Measurements from ENCODE around the gene NFE2L3. TPM values are rescaled to one million over a fixed set of nuclear protein-coding genes. Genes with fewer than 3 reads are reported as not detected.

Gene NFE2L3, protein sequence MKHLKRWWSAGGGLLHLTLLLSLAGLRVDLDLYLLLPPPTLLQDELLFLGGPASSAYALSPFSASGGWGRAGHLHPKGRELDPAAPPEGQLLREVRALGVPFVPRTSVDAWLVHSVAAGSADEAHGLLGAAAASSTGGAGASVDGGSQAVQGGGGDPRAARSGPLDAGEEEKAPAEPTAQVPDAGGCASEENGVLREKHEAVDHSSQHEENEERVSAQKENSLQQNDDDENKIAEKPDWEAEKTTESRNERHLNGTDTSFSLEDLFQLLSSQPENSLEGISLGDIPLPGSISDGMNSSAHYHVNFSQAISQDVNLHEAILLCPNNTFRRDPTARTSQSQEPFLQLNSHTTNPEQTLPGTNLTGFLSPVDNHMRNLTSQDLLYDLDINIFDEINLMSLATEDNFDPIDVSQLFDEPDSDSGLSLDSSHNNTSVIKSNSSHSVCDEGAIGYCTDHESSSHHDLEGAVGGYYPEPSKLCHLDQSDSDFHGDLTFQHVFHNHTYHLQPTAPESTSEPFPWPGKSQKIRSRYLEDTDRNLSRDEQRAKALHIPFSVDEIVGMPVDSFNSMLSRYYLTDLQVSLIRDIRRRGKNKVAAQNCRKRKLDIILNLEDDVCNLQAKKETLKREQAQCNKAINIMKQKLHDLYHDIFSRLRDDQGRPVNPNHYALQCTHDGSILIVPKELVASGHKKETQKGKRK
- 7.9 to 12.2 TPM (median 10.1 TPM) in 5 replicates for total RNA-seq (2022; extraction: Qiagen RNA extraction; ENCODE audit: low read depth)

DNA sequence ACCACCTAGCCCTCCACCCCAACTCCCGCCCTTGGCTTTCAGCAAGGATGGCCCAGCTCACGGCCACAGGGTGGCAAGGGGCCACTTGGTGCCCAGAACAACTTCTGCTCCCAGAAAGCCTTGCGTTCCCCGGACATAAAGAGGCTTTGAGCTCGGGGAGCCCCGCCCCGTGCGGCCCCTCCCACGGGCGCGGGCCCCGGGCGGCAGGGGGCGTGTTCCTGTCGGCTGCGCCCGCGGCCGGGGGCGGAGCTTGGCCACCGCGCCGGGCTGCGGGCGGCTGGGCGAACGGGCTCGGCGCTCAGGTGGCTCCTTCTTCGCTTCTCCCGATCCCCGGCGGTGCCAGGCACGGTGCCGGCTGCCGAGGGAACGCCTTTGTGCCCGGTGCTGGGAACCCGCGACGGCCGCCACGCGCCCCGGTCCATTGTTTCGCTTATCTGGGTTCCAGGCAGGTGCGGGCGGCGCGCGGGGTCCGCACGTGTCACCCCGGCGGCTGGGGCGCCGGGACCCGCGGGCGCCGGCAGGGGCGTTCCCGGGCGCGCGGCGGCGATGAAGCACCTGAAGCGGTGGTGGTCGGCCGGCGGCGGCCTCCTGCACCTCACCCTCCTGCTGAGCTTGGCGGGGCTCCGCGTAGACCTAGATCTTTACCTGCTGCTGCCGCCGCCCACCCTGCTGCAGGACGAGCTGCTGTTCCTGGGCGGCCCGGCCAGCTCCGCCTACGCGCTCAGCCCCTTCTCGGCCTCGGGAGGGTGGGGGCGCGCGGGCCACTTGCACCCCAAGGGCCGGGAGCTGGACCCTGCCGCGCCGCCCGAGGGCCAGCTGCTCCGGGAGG lies at the start of gene NFE2L3:
Gene NFE2L3 (plus strand): TSS at position 246 of the 829 bp plus-strand sequence. CDS start 301 bp downstream, at position 547.

DNA sequence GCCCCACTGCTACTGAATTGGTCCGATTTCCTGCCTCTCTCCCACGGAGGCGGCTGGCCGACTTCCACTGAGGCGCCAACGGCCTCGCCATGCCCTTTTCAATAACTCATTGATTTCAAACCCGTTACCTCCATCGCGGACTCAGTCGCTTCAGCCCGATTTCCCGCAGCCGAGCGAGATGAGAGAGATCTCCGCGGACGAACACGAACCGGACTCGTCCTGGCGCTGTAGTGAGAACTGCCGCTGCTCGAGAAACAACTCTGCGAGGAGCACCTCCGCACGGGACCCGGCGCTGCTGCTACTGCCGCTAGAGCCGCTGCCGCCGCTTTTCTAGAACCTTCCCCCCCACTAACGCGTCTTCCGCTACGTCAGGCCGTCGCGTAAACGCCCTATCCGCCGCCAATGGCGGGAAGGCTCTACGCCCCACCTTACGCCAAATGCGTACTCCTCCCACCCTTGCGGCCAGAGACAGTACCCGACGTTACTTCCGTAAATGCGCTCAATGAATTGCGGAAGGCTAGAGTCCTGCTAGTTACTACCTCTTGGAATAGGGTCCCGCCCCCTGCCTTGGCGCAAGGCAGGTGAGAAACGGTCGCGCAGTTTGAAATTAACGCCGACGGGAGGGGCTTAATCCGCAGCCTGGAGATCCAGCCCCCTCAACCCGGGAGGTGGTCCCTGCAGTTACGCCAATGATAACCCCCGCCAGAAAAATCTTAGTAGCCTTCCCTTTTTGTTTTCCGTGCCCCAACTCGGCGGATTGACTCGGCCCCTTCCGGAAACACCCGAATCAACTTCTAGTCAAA lies 48.6 kb downstream of the NFE2L3 start, which contains the start of gene HNRNPA2B1:
Gene HNRNPA2B1 (minus strand): TSS at position 303 of the 803 bp plus-strand sequence. CDS start 169 bp downstream, at position 134.

DNA sequence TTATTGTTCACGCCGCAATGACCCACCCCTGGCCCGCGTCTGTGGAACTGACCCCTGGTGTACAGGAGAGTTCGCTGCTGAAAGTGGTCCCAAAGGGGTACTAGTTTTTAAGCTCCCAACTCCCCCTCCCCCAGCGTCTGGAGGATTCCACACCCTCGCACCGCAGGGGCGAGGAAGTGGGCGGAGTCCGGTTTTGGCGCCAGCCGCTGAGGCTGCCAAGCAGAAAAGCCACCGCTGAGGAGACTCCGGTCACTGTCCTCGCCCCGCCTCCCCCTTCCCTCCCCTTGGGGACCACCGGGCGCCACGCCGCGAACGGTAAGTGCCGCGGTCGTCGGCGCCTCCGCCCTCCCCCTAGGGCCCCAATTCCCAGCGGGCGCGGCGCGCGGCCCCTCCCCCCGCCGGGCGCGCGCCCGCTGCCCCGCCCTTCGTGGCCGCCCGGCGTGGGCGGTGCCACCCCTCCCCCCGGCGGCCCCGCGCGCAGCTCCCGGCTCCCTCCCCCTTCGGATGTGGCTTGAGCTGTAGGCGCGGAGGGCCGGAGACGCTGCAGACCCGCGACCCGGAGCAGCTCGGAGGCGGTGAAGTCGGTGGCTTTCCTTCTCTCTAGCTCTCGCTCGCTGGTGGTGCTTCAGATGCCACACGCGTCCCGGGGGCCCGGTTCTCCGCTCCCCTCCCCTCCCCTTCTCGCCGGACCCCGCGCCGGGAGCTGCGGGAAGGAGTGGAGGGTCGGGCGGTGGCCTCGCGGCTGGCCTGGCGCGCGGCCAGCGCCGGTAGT lies 49.4 kb downstream of the NFE2L3 start, which contains the start of gene CBX3:
Gene CBX3 (plus strand): TSS at position 499 of the 772 bp plus-strand sequence. CDS start 1,254 bp downstream, outside the sequence.

Other genes starting within 250 kb of the NFE2L3 start
- 990 to 1,517 TPM (median 1,279 TPM) in 5 replicates for gene HNRNPA2B1, start 48.5 kb downstream of the NFE2L3 start, total RNA-seq (2022; extraction: Qiagen RNA extraction; ENCODE audit: low read depth)
- gene CBX3, start 49.5 kb downstream of the NFE2L3 start, total RNA-seq (2022; extraction: Qiagen RNA extraction; ENCODE audit: low read depth): 144 to 294 TPM (median 249 TPM) in 5 replicates
- gene SNX10, start 139.7 kb downstream of the NFE2L3 start, total RNA-seq (2022; extraction: Qiagen RNA extraction; ENCODE audit: low read depth): 2.6 to 4.9 TPM (median 4.6 TPM) in 5 replicates

Measured in A549 treated with RU486 at 1 μM for 4 hours (cell line).